Liver (tissue), 9 donors: Measurements from ENCODE around the gene DCDC1. TPM values are rescaled to one million over a fixed set of nuclear protein-coding genes. Genes with fewer than 3 reads are reported as not detected.

Source experiments
- DNase-seq: peaks from one replicate; pipeline ENCODE4 v3.0.0-alpha.2; 2017; ENCODE audit warnings: low spot score
- H3K27ac ChIP-seq, 2 donors: one replicate each; pipeline ENCODE4 v1.7.0; 2013; ENCODE audit warnings: inconsistent platforms in 2 of 2, low read length in 2 of 2, control low read depth in 1 of 2, low read depth in 1 of 2, mild to moderate bottlenecking in 1 of 2
- H3K27me3 ChIP-seq, 4 donors: one replicate each; pipeline versions ENCODE4 v1.6.1 to v1.7.0; 2013; ENCODE audit warnings: low read length in 3 of 4, inconsistent platforms in 1 of 4, mild to moderate bottlenecking in 1 of 4, moderate library complexity in 1 of 4; ENCODE audit not compliant: control insufficient read depth in 4 of 4, insufficient read depth in 4 of 4
- H3K36me3 ChIP-seq, 4 donors: one replicate each; pipeline versions ENCODE4 v1.6.1 to v1.7.0; 2013; ENCODE audit warnings: low read length in 3 of 4, mild to moderate bottlenecking in 3 of 4, low read depth in 1 of 4, moderate library complexity in 1 of 4; ENCODE audit not compliant: control insufficient read depth in 4 of 4, insufficient read depth in 3 of 4
- H3K4me1 ChIP-seq, 4 donors: one replicate each; pipeline versions ENCODE4 v1.6.1 to v1.7.0; 2013; ENCODE audit warnings: low read length in 3 of 4, mild to moderate bottlenecking in 3 of 4, moderate library complexity in 1 of 4; ENCODE audit not compliant: control insufficient read depth in 4 of 4, insufficient read depth in 4 of 4
- H3K4me3 ChIP-seq, 3 donors: one replicate each; pipeline versions ENCODE4 v1.6.1 to v1.7.0; 2013; ENCODE audit warnings: low read length in 3 of 3, control low read depth in 1 of 3, low read depth in 1 of 3, mild to moderate bottlenecking in 1 of 3
- H3K9ac ChIP-seq, 2 donors: one replicate each; pipeline ENCODE4 v1.7.0; 2013; ENCODE audit warnings: low read length in 2 of 2, mild to moderate bottlenecking in 2 of 2, moderate library complexity in 2 of 2, control low read depth in 1 of 2, low read depth in 1 of 2
- H3K9me3 ChIP-seq, 4 donors: one replicate each; pipeline versions ENCODE4 v1.6.1 to v1.7.0; 2013; ENCODE audit warnings: low read length in 3 of 4; ENCODE audit not compliant: control insufficient read depth in 4 of 4
- FOXA1 ChIP-seq: IDR thresholded peaks from 2 replicates; pipeline ENCODE4 v1.6.1; 2016; ENCODE audit warnings: antibody characterized with exemption
- GABPA ChIP-seq, 2 donors: IDR thresholded peaks in 1 of 2; conservative IDR thresholded peaks in 1 of 2; 2 replicates each; pipeline ENCODE4 v1.6.1; 2016; ENCODE audit warnings: antibody characterized with exemption in 2 of 2, mild to moderate bottlenecking in 1 of 2, moderate library complexity in 1 of 2
- HNF4A ChIP-seq, 2 donors: conservative IDR thresholded peaks; 2 replicates each; pipeline ENCODE4 v1.6.1; 2016; ENCODE audit warnings: antibody characterized with exemption in 2 of 2, mild to moderate bottlenecking in 2 of 2
- JUND ChIP-seq, 2 donors: IDR thresholded peaks; 2 replicates each; pipeline ENCODE4 v1.6.1; 2016; ENCODE audit warnings: antibody characterized with exemption in 2 of 2
- NR2F2 ChIP-seq: IDR thresholded peaks from 2 replicates; pipeline ENCODE4 v1.6.1; 2016; ENCODE audit warnings: antibody characterized with exemption
- YY1 ChIP-seq: IDR thresholded peaks from 2 replicates; pipeline ENCODE4 v1.6.1; 2016; ENCODE audit warnings: antibody characterized with exemption, mild to moderate bottlenecking
- WGBS: extraction: QIAGEN DNeasy Blood & Tissue Kit; methylation state at CpG from one replicate; pipeline ENCODE4 v1.1.7; 2013; 5-methylcytosine and 5-hydroxymethylcytosine counted together
- polyA plus RNA-seq, 2 donors: library from polyadenylated mRNA; stranded (reverse) in 1 of 2; unstranded in 1 of 2; fragments of 200-250 nt in 1 of 2; fragments of >200 nt in 1 of 2; fragmentation: Nextera tagmentation in 1 of 2; extraction: Ambion mirVana in 1 of 2; gene quantifications; one replicate each; pipeline versions ENCODE4 v1.2.1 to v1.2.3, GENCODE V29; 2013 to 2015
- total RNA-seq, 2 donors: library from RNA; depleted of rRNA; stranded (reverse); fragments of >200 nt; gene quantifications; one replicate each; pipeline ENCODE4 v1.2.3, GENCODE V29; 2014
- TF ChIP-seq, protein P1 (sequence below): IDR thresholded peaks from 2 replicates; pipeline ENCODE4 v1.6.1; 2016; ENCODE audit warnings: antibody characterized with exemption, mild to moderate bottlenecking
- TF ChIP-seq, protein P2 (sequence below): fragments of 150-350 bp; IDR thresholded peaks from 2 replicates; pipeline ENCODE4 v1.5.1; 2017; ENCODE audit warnings: improper control_type of control experiment, low read depth, low read length; ENCODE audit not compliant: missing input control
- TF ChIP-seq, protein P3 (sequence below): IDR thresholded peaks from 2 replicates; pipeline ENCODE4 v1.6.1; 2016; ENCODE audit warnings: antibody characterized with exemption
- TF ChIP-seq, protein P4 (sequence below): IDR thresholded peaks from 2 replicates; pipeline ENCODE4 v1.6.1; 2016; ENCODE audit warnings: antibody characterized with exemption
- donor health status: healthy.
- donor health status: healthy.
- donor health status: healthy.
- donor health status: healthy.
- donor health status: healthy.

DCDC1 gene
- total and polyA plus RNA-seq, 4 donors: 0.38 to 3.5 (median 2.0) TPM

DNA sequence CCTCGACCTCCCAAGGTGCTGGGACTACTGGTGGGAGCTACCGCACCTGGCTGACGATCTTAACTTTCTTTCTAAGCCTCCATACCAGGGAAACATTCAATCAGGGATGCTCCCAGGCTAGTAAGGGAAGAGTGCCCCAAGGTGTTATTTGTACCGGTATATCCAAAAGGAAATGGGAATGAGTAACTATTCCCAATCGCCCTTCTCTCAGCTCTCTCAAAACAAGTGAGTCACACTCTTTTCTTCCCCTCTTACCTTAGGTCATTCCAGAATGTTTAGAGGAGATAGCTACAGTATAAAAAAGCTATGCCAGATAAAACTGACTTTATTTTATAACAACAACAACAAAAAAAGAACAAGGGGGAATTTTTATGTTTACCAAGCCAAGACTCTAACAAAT lies 13.7 kb downstream of the DCDC1 start:
- 80% methylated on average over 5 of the region's 5 CpGs for WGBS
- no peaks in the 10 kb centered on the region for H3K36me3 ChIP-seq
- no peaks in the 10 kb centered on the region for H3K9me3 ChIP-seq
- H3K27ac ChIP-seq: no peak overlapping the region
- H3K4me1 ChIP-seq: no peaks in the 10 kb centered on the region
- TF ChIP-seq HNF4A (conservative IDR thresholded peaks at IDR 0.05) (no peak), GABPA (IDR thresholded peaks at IDR 0.05 in 1 of 2, conservative IDR thresholded peaks at IDR 0.05 in 1 of 2) (no peak), NR2F2 (no peak)
- TF ChIP-seq, protein P1, sequence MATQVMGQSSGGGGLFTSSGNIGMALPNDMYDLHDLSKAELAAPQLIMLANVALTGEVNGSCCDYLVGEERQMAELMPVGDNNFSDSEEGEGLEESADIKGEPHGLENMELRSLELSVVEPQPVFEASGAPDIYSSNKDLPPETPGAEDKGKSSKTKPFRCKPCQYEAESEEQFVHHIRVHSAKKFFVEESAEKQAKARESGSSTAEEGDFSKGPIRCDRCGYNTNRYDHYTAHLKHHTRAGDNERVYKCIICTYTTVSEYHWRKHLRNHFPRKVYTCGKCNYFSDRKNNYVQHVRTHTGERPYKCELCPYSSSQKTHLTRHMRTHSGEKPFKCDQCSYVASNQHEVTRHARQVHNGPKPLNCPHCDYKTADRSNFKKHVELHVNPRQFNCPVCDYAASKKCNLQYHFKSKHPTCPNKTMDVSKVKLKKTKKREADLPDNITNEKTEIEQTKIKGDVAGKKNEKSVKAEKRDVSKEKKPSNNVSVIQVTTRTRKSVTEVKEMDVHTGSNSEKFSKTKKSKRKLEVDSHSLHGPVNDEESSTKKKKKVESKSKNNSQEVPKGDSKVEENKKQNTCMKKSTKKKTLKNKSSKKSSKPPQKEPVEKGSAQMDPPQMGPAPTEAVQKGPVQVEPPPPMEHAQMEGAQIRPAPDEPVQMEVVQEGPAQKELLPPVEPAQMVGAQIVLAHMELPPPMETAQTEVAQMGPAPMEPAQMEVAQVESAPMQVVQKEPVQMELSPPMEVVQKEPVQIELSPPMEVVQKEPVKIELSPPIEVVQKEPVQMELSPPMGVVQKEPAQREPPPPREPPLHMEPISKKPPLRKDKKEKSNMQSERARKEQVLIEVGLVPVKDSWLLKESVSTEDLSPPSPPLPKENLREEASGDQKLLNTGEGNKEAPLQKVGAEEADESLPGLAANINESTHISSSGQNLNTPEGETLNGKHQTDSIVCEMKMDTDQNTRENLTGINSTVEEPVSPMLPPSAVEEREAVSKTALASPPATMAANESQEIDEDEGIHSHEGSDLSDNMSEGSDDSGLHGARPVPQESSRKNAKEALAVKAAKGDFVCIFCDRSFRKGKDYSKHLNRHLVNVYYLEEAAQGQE: no peak
- no peak for DNase-seq
- H3K9ac ChIP-seq: no peak overlapping the region
- H3K4me3 ChIP-seq: no peak overlapping the region
- peaks cover 0 to 2% (median 0%) of the 10 kb centered on the region in 4 donors for H3K27me3 ChIP-seq

DNA sequence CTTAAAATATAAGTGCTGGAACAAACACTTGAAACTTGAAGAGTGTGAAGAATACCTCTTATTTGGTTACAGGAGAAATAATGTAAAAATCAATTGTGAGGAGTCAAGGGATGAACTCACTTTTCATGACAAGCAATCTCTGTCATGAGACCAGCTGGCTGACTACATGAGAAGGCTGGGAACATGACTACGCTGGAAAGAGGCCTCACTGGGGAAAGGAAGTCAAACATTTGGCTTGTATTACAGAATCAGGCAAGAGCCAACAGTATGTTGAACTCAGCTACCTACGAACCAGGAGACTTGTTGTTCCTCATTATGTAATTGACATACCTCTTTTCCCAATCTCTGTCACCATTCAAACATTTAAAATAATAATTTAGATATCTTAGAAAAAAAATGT lies 14.4 kb downstream of the DCDC1 start:
- Histone ChIP-seq H3K9me3 (no peaks in the 10 kb centered on the region), H3K4me1 (no peaks in the 10 kb centered on the region), H3K27me3 (peaks cover 0 to 2% (median 0%) of the 10 kb centered on the region in 4 donors), H3K36me3 (no peaks in the 10 kb centered on the region), H3K27ac (no peak overlapping the region), H3K4me3 (no peak overlapping the region), H3K9ac (no peak overlapping the region)
- WGBS: 47% methylated on average over 2 of the region's 2 CpGs
- DNase-seq: no peak
- TF ChIP-seq, protein P2, sequence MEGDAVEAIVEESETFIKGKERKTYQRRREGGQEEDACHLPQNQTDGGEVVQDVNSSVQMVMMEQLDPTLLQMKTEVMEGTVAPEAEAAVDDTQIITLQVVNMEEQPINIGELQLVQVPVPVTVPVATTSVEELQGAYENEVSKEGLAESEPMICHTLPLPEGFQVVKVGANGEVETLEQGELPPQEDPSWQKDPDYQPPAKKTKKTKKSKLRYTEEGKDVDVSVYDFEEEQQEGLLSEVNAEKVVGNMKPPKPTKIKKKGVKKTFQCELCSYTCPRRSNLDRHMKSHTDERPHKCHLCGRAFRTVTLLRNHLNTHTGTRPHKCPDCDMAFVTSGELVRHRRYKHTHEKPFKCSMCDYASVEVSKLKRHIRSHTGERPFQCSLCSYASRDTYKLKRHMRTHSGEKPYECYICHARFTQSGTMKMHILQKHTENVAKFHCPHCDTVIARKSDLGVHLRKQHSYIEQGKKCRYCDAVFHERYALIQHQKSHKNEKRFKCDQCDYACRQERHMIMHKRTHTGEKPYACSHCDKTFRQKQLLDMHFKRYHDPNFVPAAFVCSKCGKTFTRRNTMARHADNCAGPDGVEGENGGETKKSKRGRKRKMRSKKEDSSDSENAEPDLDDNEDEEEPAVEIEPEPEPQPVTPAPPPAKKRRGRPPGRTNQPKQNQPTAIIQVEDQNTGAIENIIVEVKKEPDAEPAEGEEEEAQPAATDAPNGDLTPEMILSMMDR: no peak
- no peak for TF ChIP-seq GABPA (IDR thresholded peaks at IDR 0.05 in 1 of 2, conservative IDR thresholded peaks at IDR 0.05 in 1 of 2)
- TF ChIP-seq, protein P3, sequence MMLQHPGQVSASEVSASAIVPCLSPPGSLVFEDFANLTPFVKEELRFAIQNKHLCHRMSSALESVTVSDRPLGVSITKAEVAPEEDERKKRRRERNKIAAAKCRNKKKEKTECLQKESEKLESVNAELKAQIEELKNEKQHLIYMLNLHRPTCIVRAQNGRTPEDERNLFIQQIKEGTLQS: no peak
- TF ChIP-seq HNF4A (conservative IDR thresholded peaks at IDR 0.05): no peak
- no peak for TF ChIP-seq JUND (IDR thresholded peaks at IDR 0.05)
- no peak for TF ChIP-seq FOXA1
- TF ChIP-seq, protein P4, sequence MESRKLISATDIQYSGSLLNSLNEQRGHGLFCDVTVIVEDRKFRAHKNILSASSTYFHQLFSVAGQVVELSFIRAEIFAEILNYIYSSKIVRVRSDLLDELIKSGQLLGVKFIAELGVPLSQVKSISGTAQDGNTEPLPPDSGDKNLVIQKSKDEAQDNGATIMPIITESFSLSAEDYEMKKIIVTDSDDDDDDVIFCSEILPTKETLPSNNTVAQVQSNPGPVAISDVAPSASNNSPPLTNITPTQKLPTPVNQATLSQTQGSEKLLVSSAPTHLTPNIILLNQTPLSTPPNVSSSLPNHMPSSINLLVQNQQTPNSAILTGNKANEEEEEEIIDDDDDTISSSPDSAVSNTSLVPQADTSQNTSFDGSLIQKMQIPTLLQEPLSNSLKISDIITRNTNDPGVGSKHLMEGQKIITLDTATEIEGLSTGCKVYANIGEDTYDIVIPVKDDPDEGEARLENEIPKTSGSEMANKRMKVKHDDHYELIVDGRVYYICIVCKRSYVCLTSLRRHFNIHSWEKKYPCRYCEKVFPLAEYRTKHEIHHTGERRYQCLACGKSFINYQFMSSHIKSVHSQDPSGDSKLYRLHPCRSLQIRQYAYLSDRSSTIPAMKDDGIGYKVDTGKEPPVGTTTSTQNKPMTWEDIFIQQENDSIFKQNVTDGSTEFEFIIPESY: no peak
- TF ChIP-seq YY1: no peak
